Kidney glomerular epithelial cell (primary cell): ENCODE data around the gene CCDC74A.
"Not testable (repeated sequence)": the region's sequence is repeated elsewhere in the genome, so short reads cannot be mapped to it uniquely, and the experiment has no call there.

Experiments
- DNase-seq: peaks from one replicate; lab custom pipeline; 2025; lab: John Stamatoyannopoulos, UW

The CCDC74A gene

GRCh38 chr2:131529864-131530445 lies 2.3 kb downstream of the CCDC74A start:
- DNase-seq: not testable (repeated sequence)

DNA sequence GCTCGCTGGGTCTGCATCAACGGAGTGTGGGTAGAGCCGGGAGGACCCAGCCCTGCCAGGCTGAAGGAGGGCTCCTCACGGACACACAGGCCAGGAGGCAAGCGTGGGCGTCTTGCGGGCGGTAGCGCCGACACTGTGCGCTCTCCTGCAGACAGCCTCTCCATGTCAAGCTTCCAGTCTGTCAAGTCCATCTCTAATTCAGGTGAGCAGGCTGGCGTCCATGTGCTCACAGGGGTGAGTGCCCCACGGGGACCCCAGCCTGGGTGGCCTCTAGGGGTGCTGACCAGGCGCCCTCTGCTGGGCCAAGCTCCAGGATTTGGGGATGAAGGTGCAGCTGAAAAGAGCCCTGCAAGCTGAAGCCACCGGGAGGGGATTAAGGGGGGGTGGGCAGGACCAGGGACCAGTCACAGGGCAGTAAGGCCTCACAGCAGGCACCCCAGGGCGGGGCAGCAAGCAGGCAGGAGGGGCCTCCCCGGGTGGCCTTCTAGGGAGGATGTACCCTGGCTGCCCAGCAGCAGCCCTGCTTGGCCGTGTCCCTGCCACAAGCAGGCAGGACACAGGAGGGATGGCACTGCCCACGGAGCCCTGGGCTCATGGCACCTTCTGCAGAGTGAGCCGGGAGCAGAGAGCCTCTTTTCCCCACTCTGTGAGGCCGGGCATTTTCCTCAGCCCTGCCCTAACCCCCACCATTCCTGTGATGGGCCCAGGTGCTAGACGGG lies 3.1 kb downstream of the CCDC74A start:
- not testable (repeated sequence) for DNase-seq

GRCh38 chr2:131531547-131532185 lies 4.0 kb downstream of the CCDC74A start:
- DNase-seq: not testable (repeated sequence)

DNA sequence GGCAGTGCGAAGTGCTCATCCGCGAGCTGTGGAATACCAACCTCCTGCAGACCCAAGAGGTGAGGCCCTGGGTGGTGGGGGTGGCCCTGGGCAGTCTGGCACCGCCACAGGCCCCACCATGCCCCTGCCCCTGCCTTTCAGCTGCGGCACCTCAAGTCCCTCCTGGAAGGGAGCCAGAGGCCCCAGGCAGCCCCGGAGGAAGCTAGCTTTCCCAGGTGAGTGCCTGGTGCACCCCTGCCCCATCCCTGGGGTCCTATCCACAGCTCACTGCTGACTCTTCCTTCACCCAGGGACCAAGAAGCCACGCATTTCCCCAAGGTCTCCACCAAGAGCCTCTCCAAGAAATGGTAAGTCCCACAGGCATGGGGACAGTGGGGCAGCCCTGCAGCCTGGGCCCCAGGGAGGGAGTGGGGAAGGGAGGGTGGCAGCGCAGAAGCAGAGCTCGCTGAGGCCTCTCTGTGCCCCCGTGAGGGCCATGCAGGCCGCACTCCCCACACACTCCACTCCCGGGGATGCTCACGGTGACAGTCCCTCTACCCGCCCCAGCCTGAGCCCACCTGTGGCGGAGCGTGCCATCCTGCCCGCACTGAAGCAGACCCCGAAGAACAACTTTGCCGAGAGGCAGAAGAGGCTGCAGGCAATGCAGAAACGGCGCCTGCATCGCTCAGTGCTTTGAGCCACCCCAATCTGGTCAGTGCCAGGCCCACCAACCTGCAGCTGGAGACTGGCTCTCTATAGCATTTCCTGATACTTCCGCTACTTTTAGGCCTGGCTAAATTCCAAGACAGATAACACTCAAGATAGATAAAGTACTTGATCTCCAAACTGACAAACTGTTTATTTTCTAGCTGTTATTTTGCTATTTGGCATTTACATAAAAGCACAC lies 5.3 kb downstream of the CCDC74A start:
- not testable (repeated sequence) for DNase-seq

- DNase-seq: not testable (repeated sequence)
Measured at GRCh38 chr2:131533609-131534316, 6.1 kb downstream of the CCDC74A start.

- not testable (repeated sequence) for DNase-seq
Measured at GRCh38 chr2:131534317-131534672, 6.6 kb downstream of the CCDC74A start.

DNA sequence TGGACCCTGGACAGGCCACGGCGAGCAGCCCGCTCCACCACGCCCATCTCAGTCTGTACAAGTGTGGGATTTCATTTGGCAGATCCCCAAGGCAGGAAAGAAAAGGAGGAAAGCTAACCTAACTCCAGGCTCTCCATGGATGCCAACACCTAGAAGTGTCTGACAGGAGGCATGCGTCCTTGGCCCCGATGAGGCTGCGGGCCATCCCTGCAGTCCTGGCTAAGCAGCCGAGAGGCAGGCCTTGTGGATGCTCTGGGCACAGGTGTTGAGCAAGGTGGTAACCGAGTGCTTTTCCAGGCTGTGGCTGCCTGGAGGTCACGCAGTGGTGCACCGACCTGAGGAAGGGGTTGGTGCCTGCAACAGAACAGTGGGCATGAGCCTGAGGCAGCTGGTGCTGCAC lies 7.3 kb downstream of the CCDC74A start:
- DNase-seq: not testable (repeated sequence)

DNA sequence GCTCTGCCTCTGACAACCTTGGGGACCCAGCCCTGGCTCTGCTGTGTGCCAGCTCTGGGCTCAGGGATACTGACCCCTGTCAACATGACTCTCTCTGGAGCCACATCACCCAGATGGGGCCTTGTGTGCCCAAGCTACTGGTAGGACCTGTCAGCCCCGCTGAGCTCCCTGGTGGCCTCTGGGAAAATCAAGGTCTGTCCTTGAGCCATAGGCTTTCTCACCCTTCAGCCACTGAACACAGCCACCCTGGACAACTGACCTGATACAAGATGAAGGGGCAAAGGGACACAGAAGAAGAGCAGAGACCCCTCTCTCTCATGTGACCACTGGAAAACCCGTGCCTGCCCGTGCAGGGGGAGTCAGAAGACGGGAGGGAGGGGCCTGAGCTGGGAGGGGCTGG lies 7.8 kb downstream of the CCDC74A start:
- no peak for DNase-seq

DNA sequence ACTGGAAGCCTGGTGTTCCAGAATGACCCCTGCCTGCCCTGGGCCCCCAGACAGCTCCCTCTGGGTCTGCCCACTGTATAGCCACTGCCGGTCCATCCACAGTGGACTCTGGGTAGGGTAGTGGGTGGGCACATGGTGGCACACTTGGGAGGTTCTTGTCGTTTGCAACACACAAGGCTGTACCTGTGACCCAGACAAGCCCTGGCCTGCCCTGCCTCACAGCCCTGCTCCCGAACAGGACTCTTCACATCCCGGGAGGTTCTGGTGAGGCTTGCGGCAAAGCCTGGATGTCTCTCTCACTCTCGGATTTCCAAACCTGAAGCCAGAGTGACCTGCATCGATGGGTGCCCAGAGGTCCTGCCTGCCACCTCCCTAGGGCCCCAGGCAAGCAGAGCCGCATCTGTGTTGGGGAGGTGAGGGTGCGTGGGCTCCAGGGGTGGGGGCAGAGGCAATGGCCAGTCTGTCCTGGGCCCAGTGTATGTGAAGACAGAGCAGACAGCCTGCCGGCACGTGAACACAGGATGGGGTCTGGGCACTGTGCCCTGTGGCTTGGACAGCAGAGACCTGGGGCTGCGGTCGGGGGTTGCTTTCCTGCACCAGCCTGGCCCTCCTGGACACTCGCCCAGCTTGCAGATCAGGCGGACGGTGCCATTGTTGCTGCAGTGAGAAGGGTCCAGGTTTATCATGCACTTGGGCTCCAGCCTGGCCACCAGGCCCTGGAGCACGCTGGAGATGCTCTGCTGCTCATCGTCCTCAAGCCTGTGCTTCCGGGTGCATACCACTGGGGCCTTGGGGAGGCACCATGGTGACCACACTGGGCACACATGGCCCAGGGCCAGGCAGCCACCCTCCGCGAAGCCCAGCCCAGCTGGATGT lies 8.5 kb downstream of the CCDC74A start:
- DNase-seq: not testable (repeated sequence)

DNA sequence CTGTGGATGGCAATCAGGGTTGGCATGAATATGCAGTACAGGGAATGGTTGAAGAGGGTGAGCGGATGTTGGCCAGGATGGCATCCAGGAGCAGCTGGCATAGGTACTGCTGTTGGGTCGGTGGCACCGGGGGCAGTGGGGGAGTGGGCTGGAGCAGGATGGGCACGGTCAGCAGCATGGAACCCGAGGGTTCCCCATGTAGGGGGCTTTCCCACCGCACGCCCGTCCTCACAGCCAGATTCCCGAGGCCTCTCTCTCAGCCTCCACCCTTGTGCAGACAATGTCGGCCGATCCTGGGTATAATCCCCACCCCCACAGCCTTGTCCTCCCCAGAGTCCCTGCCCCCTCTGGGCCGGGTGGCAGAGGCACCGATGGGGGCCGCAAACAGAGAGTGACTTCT lies 9.2 kb downstream of the CCDC74A start:
- not testable (repeated sequence) for DNase-seq

DNA sequence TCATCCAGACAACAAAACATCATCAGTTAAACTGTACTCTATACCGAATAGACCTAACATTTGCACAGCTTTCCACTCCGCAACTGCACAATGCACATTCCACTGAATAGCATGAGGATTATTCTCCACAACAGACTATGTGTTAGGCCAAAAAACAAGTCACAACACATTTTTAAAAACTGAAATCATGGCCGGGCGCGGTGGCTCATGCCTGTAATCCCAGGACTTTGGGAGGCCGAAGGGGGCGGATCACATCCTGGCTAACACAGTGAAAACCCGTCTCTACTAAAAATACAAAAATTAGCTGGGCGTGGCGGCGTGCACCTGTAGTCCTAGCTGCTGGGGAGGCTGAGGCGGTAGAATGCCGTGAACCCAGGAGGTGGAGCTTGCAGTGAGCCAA lies 11.2 kb downstream of the CCDC74A start:
- DNase-seq: not testable (repeated sequence)

GRCh38 chr2:131542438-131543384 lies 15.0 kb downstream of the CCDC74A start:
- no peak for DNase-seq

GRCh38 chr2:131543385-131543891 lies 15.8 kb downstream of the CCDC74A start:
- DNase-seq: no peak

GRCh38 chr2:131544006-131544812 lies 16.5 kb downstream of the CCDC74A start:
- not testable (repeated sequence) for DNase-seq

DNA sequence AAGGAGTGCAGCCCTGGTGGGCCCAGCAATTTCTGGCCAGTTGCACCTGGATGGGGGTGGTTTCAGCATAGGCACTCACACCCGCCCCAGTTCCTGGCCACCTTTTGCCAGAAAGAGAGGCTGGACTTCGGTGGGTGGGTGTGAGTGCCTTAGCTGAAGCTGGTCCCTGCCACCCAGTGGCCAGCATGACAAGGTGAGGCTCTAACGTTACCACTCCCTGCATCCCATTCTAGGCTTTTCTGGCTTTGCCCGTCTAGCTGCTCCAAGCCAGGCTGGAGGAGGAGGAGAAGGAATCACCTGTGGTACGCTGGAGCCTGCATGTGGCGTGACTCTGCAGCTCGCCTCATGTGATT lies 17.1 kb downstream of the CCDC74A start:
- not testable (repeated sequence) for DNase-seq

GRCh38 chr2:131552871-131553270 lies 25.2 kb downstream of the CCDC74A start:
- no peak for DNase-seq

DNA sequence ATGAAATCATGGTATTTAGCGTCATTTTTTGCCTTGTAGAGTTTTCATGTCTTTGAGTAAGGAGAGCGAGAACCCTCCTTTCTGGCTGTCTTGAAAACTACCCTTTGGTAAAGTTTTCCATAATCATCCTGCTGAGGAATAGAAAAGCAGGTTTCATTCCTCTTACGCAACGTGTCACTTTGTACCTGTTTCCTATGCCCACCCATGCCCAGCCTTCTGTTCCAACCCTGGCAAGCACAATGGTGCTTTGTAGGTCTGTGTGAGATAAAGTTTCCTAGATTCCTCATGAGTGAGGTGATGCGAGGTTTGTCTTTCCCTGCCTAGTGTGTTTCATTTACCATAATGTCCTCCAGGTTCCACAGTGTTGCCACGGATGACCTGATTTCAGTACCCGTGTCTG lies 29.3 kb downstream of the CCDC74A start:
- DNase-seq: no peak

- DNase-seq: no peak
Measured at GRCh38 chr2:131557558-131558321, 30.1 kb downstream of the CCDC74A start.
